ENCODE data around the gene AK5.

The AK5 gene

GRCh38 chr1:77540501-77541161 lies 258.8 kb downstream of the AK5 start:
- Histone ChIP-seq H3K9ac (ENCODE audit: low read length) (no peak overlapping the region), H2AFZ (ENCODE audit: low read depth, low read length, severe bottlenecking) (no peak overlapping the region)

GRCh38 chr1:77541162-77541545 lies 259.3 kb downstream of the AK5 start:
- H3K27me3 ChIP-seq (ENCODE audit: low read length): no peaks in the 10 kb centered on the region
- no peaks in the 10 kb centered on the region for H3K9me3 ChIP-seq (ENCODE audit: insufficient read depth, low read length)
- H2AFZ ChIP-seq (ENCODE audit: low read depth, low read length, severe bottlenecking): no peak overlapping the region
- H3K27ac ChIP-seq (ENCODE audit: low read depth, low read length): no peak overlapping the region
- no peaks in the 10 kb centered on the region for H3F3A ChIP-seq (ENCODE audit: insufficient read depth)
- no peaks in the 10 kb centered on the region for H3K79me2 ChIP-seq (ENCODE audit: insufficient read depth, low read length)
- no peak overlapping the region for H3K4me2 ChIP-seq (ENCODE audit: low read depth, low read length, poor library complexity, severe bottlenecking)
- no peaks in the 10 kb centered on the region for H3K9me2 ChIP-seq (replicated peaks; ENCODE audit: insufficient read depth, low read length)
- no peaks in the 10 kb centered on the region for H4K20me1 ChIP-seq (ENCODE audit: low read depth, low read length)
- no peaks in the 10 kb centered on the region for H3K36me3 ChIP-seq (ENCODE audit: low read length)
- H3K9ac ChIP-seq (ENCODE audit: low read length): no peak overlapping the region
- H3K4me3 ChIP-seq (ENCODE audit: insufficient read depth, low read length, poor library complexity, severe bottlenecking): no peak overlapping the region
- TF ChIP-seq EZH2phosphoT487 (conservative IDR thresholded peaks at IDR 0.05; ENCODE audit: low read length) (no peak), CTCF (IDR thresholded peaks at IDR 0.05; ENCODE audit: insufficient read depth, low read length, poor library complexity, severe bottlenecking) (no peak)

More at GRCh38 chr1:77540501-77541161, 258.8 kb downstream of the AK5 start:
- no peaks in the 10 kb centered on the region for H3K79me2 ChIP-seq (ENCODE audit: insufficient read depth, low read length)
- no peak overlapping the region for H3K4me2 ChIP-seq (ENCODE audit: low read depth, low read length, poor library complexity, severe bottlenecking)
- no peaks in the 10 kb centered on the region for H3K36me3 ChIP-seq (ENCODE audit: low read length)
- no peak overlapping the region for H3K4me3 ChIP-seq (ENCODE audit: insufficient read depth, low read length, poor library complexity, severe bottlenecking)
- no peaks in the 10 kb centered on the region for H3F3A ChIP-seq (ENCODE audit: insufficient read depth)
- H3K9me3 ChIP-seq (ENCODE audit: insufficient read depth, low read length): no peaks in the 10 kb centered on the region
- H4K20me1 ChIP-seq (ENCODE audit: low read depth, low read length): no peaks in the 10 kb centered on the region
- no peaks in the 10 kb centered on the region for H3K27me3 ChIP-seq (ENCODE audit: low read length)
- TF ChIP-seq CTCF (IDR thresholded peaks at IDR 0.05; ENCODE audit: insufficient read depth, low read length, poor library complexity, severe bottlenecking): no peak
- no peak for TF ChIP-seq EZH2phosphoT487 (conservative IDR thresholded peaks at IDR 0.05; ENCODE audit: low read length)
- H3K27ac ChIP-seq (ENCODE audit: low read depth, low read length): no peak overlapping the region
- H3K9me2 ChIP-seq (replicated peaks; ENCODE audit: insufficient read depth, low read length): no peaks in the 10 kb centered on the region

GRCh38 chr1:77542813-77543420 lies 261.1 kb downstream of the AK5 start:
- H3K27ac ChIP-seq (ENCODE audit: low read depth, low read length): no peak overlapping the region
- no peak overlapping the region for H3K9ac ChIP-seq (ENCODE audit: low read length)
- no peaks in the 10 kb centered on the region for H3K36me3 ChIP-seq (ENCODE audit: low read length)
- no peak overlapping the region for H3K4me2 ChIP-seq (ENCODE audit: low read depth, low read length, poor library complexity, severe bottlenecking)
- no peak for TF ChIP-seq EZH2phosphoT487 (conservative IDR thresholded peaks at IDR 0.05; ENCODE audit: low read length)
- TF ChIP-seq CTCF (IDR thresholded peaks at IDR 0.05; ENCODE audit: insufficient read depth, low read length, poor library complexity, severe bottlenecking): no peak
- H3K4me3 ChIP-seq (ENCODE audit: insufficient read depth, low read length, poor library complexity, severe bottlenecking): no peak overlapping the region
- H3K9me3 ChIP-seq (ENCODE audit: insufficient read depth, low read length): no peaks in the 10 kb centered on the region
- no peak overlapping the region for H2AFZ ChIP-seq (ENCODE audit: low read depth, low read length, severe bottlenecking)
- H3K9me2 ChIP-seq (replicated peaks; ENCODE audit: insufficient read depth, low read length): no peaks in the 10 kb centered on the region
- H3F3A ChIP-seq (ENCODE audit: insufficient read depth): no peaks in the 10 kb centered on the region
- no peaks in the 10 kb centered on the region for H4K20me1 ChIP-seq (ENCODE audit: low read depth, low read length)
- no peaks in the 10 kb centered on the region for H3K27me3 ChIP-seq (ENCODE audit: low read length)
- H3K79me2 ChIP-seq (ENCODE audit: insufficient read depth, low read length): no peaks in the 10 kb centered on the region
